SH-SY5Y (cell line): ENCODE results near the gene WNK2.

Experiments
- GATA2 ChIP-seq: IDR thresholded peaks from 2 replicates; pipeline ENCODE4 v1.6.1; 2011; ENCODE audit warnings: mild to moderate bottlenecking, low read depth, low read length
- GATA3 ChIP-seq: IDR thresholded peaks from 2 replicates; pipeline ENCODE4 v1.6.1; 2011; ENCODE audit warnings: low read depth, mild to moderate bottlenecking, low read length, moderate library complexity

DNA sequence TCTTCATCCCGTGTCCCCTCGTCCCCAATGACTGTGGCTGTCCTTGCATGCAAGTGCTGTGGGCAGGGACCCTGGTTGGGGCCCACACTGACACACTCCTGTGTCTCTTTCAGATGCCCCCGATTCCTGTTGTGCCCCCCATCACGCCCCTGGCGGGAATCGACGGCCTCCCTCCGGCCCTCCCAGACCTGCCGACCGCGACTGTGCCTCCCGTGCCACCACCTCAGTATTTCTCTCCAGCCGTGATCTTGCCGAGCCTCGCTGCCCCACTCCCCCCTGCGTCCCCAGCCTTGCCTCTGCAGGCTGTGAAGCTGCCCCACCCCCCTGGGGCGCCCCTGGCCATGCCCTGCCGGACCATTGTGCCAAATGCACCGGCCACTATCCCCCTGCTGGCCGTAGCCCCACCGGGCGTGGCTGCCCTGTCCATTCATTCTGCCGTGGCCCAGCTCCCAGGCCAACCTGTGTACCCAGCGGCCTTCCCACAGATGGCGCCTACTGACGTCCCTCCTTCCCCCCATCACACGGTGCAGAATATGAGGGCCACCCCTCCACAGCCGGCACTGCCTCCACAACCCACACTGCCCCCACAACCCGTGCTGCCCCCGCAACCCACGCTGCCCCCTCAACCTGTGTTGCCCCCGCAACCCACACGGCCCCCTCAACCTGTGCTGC, 75.0 kb downstream of the WNK2 start:
- TF ChIP-seq GATA2: no peak
- TF ChIP-seq GATA3: no peak
